Body of pancreas (tissue), 4 donors: Measurements from ENCODE around the gene RGS6. TPM values are rescaled to one million over a fixed set of nuclear protein-coding genes. Genes with fewer than 3 reads are reported as not detected.

Source experiments
- ATAC-seq: fragments of 150-250 bp; one replicate; pipeline ENCODE4 v1.9.1; 2016
- DNase-seq, 4 donors: peaks; one replicate each; pipeline ENCODE4 v3.0.0-alpha.2; 2019
- H3K27ac ChIP-seq, 4 donors: fragments of 200-600 bp; sonication (generic); 1 replicate in 3 of 4; 2 replicates in 1 of 4; pipeline versions ENCODE4 v1.5.1 to v1.6.1; 2016 to 2019; ENCODE audit warnings: mild to moderate bottlenecking in 1 of 4, mixed read lengths in 1 of 4, moderate library complexity in 1 of 4
- H3K27me3 ChIP-seq, 2 donors: fragments of 200-600 bp; sonication (generic); one replicate each; pipeline ENCODE4 v1.6.0; 2016; ENCODE audit warnings: mild to moderate bottlenecking in 1 of 2
- H3K36me3 ChIP-seq, 2 donors: fragments of 200-600 bp; sonication (generic); replicated peaks in 1 of 2; 2 replicates each; pipeline ENCODE4 v1.5.1; 2016; ENCODE audit warnings: low read depth in 2 of 2; ENCODE audit not compliant: insufficient read depth in 1 of 2
- H3K4me1 ChIP-seq: fragments of 200-600 bp; sonication (generic); one replicate; pipeline ENCODE4 v1.6.0; 2016
- H3K4me3 ChIP-seq, 2 donors: fragments of 200-600 bp; sonication (generic); 1 replicate in 1 of 2; 2 replicates in 1 of 2; pipeline ENCODE4 v1.5.1; 2016 to 2019
- H3K9me3 ChIP-seq, 3 donors: fragments of 200-600 bp; sonication (generic); 1 replicate in 2 of 3; 2 replicates in 1 of 3; pipeline ENCODE4 v1.5.1; 2016
- POLR2A ChIP-seq, 3 donors: fragments of 450-650 bp; IDR thresholded peaks; one replicate each; pipeline ENCODE4 v1.6.1; 2016; ENCODE audit warnings: antibody characterized with exemption in 3 of 3, mild to moderate bottlenecking in 2 of 3
- WGBS, 2 donors: methylation state at CpG; one replicate each; pipeline ENCODE4 v1.1.5; 2017; 5-methylcytosine and 5-hydroxymethylcytosine counted together
- intact Hi-C: fragments of 100-400 bp; cut with DNase I; formaldehyde crosslinking; loops from one replicate; pipeline ENCODE4 v1.15.1; 2023
- total RNA-seq, 2 donors: library from RNA; depleted of rRNA; stranded (reverse); fragments of >200 nt; gene quantifications; one replicate each; pipeline ENCODE4 v1.1.0, GENCODE V29; 2016
- TF ChIP-seq, protein P1 (sequence below), 7 experiments: fragments of 450-650 bp in 4 of 7; fragments of 200-600 bp in 3 of 7; sonication (generic) in 3 of 7; IDR thresholded peaks; one replicate each; pipeline ENCODE4 v1.5.1; 2016 to 2019; ENCODE audit warnings: antibody characterized with exemption in 7 of 7

Gene RGS6
- total RNA-seq, 2 donors from 2014 or later = 0.26 to 1.3 TPM

- H3K27me3 ChIP-seq = no peaks in the 10 kb centered on the region
- TF ChIP-seq, protein P1, sequence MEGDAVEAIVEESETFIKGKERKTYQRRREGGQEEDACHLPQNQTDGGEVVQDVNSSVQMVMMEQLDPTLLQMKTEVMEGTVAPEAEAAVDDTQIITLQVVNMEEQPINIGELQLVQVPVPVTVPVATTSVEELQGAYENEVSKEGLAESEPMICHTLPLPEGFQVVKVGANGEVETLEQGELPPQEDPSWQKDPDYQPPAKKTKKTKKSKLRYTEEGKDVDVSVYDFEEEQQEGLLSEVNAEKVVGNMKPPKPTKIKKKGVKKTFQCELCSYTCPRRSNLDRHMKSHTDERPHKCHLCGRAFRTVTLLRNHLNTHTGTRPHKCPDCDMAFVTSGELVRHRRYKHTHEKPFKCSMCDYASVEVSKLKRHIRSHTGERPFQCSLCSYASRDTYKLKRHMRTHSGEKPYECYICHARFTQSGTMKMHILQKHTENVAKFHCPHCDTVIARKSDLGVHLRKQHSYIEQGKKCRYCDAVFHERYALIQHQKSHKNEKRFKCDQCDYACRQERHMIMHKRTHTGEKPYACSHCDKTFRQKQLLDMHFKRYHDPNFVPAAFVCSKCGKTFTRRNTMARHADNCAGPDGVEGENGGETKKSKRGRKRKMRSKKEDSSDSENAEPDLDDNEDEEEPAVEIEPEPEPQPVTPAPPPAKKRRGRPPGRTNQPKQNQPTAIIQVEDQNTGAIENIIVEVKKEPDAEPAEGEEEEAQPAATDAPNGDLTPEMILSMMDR (IDR thresholded peaks at IDR 0.05) = peak in 1 of 7 experiments; percentile 2
- TF ChIP-seq POLR2A (IDR thresholded peaks at IDR 0.05) = no peak
- peak overlapping the region; percentile 32 to 68 (median 46) for H3K27ac ChIP-seq
- H3K4me3 ChIP-seq = no peak overlapping the region
- 29 to 34% methylated on average over 4 of the region's 4 CpGs for WGBS, 2 donors
- H3K36me3 ChIP-seq = no peaks in the 10 kb centered on the region
- no peaks in the 10 kb centered on the region for H3K9me3 ChIP-seq
- peak in 1 of 4 donors; percentile 30 for DNase-seq
- peak; percentile 86 for ATAC-seq
- H3K4me1 ChIP-seq = peaks cover 26% of the 10 kb centered on the region
- intact Hi-C loops = no loop called here
Observed at GRCh38 chr14:72182708-72183432, 250.6 kb downstream of the RGS6 start.

DNA sequence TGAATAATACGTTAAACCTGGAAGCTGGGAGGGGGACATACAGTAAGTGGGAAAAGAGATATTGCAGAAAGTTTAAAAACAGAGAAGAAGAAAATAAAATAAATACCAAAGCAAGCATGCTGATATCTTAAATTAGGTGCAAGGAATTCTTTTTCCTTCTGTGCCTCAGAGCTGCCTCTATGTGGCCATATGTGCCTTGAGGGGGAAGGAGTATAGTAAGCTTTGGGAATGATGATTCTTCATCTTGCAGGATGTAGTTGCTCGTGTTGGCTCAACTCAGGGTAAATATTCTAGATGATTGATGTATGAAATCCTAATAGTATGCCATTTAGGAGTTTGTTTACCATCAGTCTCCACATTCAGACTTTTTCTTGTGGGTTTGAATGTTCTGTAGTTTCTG lies 251.4 kb downstream of the RGS6 start:
- no peaks in the 10 kb centered on the region for H3K9me3 ChIP-seq
- 4 to 25% methylated on average over 2 of the region's 2 CpGs for WGBS, 2 donors
- peak overlapping the region; percentile 32 to 68 (median 46) for H3K27ac ChIP-seq
- no peaks in the 10 kb centered on the region for H3K36me3 ChIP-seq
- no peak for TF ChIP-seq POLR2A (IDR thresholded peaks at IDR 0.05)
- TF ChIP-seq, protein P1 (IDR thresholded peaks at IDR 0.05) = no peak
- DNase-seq (no peak), ATAC-seq (no peak)
- peaks cover 26% of the 10 kb centered on the region for H3K4me1 ChIP-seq
- intact Hi-C loops = no loop called here
- H3K27me3 ChIP-seq = no peaks in the 10 kb centered on the region
- H3K4me3 ChIP-seq = no peak overlapping the region

- Histone ChIP-seq H3K9me3 (no peaks in the 10 kb centered on the region), H3K27me3 (no peaks in the 10 kb centered on the region), H3K4me3 (no peak overlapping the region), H3K4me1 (peaks cover 26% of the 10 kb centered on the region), H3K27ac (no peak overlapping the region), H3K36me3 (no peaks in the 10 kb centered on the region)
- TF ChIP-seq, protein P1 (IDR thresholded peaks at IDR 0.05) = no peak
- TF ChIP-seq POLR2A (IDR thresholded peaks at IDR 0.05) = no peak
- 57 to 61% methylated on average over 3 of the region's 3 CpGs for WGBS, 2 donors
- intact Hi-C loops = no loop called here
- DNase-seq (peak in 1 of 4 donors; percentile 26), ATAC-seq (peak; percentile 13)
Observed at GRCh38 chr14:72186523-72186922, 254.3 kb downstream of the RGS6 start.

GRCh38 chr14:72196237-72197015 lies 264.2 kb downstream of the RGS6 start:
- Histone ChIP-seq H3K36me3 (no peaks in the 10 kb centered on the region), H3K4me1 (no peaks in the 10 kb centered on the region), H3K4me3 (no peak overlapping the region), H3K27me3 (no peaks in the 10 kb centered on the region), H3K27ac (no peak overlapping the region), H3K9me3 (no peaks in the 10 kb centered on the region)
- WGBS, 2 donors = 56 to 66% methylated on average over 4 of the region's 4 CpGs
- TF ChIP-seq, protein P1 (IDR thresholded peaks at IDR 0.05) = no peak
- no peak for TF ChIP-seq POLR2A (IDR thresholded peaks at IDR 0.05)
- ATAC-seq (no peak), DNase-seq (no peak)
- intact Hi-C loops = no loop called here
